Activated CD4-positive, alpha-beta T cell treated with anti-CD3 and anti-CD28 coated beads, Interleukin-2, amount 50 U/mL, for 4 hours (primary cell): ENCODE measurements around the gene SAG.

Experiments
- DNase-seq, 2 experiments: peaks; one replicate each; pipeline ENCODE4 v3.0.0-alpha.2; 2020

Gene SAG

DNA sequence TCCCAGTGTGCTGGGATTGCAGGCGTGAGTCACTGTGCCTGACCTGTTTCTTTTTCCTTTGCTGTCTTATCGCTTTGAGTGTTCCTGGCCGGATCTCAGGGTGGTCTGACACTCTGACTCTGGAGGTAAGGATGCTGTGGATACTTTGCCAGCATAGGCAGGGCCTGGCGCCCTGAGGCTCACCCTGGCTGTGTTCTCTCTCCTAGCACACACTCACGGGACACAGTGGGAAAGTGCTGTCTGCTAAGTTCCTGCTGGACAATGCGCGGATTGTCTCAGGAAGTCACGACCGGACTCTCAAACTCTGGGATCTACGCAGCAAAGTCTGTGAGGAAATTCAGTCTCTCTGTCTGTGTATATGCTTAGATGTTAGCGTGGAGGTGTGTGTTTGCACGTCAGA, 18.0 kb upstream of the SAG start:
- DNase-seq = no peak

- no peak for DNase-seq
Observed at GRCh38 chr2:233290051-233290845, 17.4 kb upstream of the SAG start.

DNA sequence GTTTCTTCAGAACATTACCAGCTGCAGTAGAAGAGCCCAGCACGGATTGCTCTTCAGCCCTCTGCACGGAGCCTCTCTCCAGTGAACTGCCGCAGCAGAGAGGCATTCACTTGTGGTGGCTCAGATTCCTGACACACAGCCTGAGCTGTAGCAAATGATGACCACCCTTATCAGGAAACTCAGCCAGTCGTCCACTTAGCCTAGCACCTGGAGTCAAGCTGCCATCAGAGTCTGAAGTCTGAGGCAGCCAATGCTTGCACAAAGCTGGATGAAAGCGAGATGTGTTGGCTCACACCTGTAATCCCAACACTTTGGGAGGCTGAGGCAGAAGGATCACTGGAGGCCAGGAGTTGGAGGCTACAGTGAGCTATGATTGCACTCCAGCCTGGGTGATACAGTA, 11.7 kb upstream of the SAG start:
- DNase-seq = no peak

GRCh38 chr2:233297076-233297475, 10.5 kb upstream of the SAG start:
- DNase-seq = no peak

- no peak for DNase-seq
Observed at GRCh38 chr2:233300401-233300800, 7.2 kb upstream of the SAG start.

GRCh38 chr2:233301248-233301647, 6.4 kb upstream of the SAG start:
- DNase-seq = no peak

- no peak for DNase-seq
Observed at GRCh38 chr2:233301811-233302210, 5.8 kb upstream of the SAG start.

DNA sequence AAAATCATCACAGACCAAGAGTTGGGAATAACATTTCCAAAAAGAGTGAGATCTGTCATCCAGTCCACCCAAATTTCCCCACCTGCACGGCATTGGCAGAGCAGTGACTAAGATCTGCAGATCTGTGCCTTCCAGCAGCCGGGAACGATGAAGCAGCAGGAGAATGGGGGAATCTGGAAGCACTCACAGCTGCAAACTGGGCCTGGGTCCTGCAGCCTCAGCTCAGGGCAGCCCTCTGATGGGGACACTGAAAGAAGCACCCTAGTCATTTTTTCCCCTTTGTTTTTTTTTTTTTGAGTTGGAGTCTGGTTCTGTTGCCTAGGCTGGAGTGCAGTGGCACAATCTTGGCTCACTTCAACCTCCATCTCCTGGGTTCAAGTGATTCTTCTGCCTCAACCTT, 4.4 kb upstream of the SAG start:
- no peak for DNase-seq

GRCh38 chr2:233311241-233311926, 3.8 kb downstream of the SAG start:
- DNase-seq = no peak

GRCh38 chr2:233312874-233313273, 5.3 kb downstream of the SAG start:
- DNase-seq = no peak

DNA sequence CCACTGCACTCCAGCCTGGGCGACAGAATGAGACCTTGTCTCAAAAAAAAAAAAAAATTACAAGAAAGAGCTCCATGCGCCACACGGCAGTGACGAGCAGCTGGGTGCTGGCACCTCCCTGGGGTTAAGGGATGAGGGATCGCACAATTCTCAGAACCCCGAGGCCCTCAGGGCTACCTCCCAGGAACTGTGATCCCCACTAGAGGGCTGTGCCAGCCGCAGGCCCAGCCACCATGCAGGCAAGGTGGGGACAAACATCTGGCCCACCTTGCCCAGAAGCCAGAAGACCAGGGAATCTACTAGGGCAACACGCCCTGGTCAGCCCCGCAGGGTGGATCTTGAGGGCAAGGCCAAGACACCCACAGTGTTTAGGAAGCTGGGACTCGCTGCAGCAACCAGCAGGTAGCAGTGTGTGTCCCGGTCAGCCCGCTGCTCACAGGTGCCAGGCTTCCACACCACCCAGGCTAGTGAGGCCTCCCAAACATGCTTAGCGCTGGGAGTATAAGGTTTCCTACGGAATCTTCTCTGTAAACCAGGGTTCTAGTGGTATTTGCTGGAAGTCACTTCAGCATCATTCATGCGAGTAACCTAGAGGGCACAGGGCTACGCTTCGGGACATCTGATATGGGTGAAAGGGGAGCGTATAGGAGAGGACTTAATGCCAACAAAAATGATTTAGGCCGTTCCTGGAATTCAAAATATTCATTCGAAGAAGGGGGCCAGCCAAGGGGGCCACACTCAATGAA, 6.7 kb downstream of the SAG start:
- DNase-seq = no peak

DNA sequence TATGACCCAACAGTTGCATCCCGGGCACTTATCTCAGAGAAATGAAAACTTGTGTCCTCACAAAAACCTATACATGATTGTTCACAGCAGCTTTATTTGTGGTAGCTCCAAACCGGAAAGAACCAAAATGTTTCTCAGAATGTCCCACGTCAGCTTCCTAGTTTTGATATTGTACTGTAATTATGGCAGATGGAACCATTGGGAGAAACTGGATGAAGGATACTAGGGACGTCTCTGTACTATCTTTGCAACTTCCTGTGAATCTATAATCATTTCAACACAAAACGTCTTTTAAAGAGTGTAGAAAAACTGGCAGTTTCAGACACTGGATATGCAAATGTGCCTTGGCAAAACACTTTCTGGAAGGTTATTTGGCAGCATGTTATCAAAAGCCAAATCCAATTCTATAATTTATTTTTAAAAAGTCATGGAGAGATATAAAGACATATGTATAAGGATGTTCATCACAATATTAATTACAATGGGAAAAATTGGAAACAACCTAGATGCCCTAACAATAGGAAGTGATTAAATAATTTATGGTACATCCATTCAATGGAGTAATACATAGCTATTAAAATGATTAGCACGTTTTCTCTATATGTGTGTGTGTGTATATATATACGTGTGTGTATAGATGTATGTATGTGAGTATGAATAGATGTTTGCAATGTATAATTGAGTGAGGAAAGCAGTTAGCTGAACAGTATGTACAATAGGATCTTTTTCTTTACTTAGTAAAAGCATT, 9.8 kb downstream of the SAG start:
- no peak for DNase-seq

GRCh38 chr2:233319256-233319655, 11.6 kb downstream of the SAG start:
- DNase-seq = no peak

- DNase-seq = no peak
Observed at GRCh38 chr2:233320470-233320869, 12.9 kb downstream of the SAG start.

- DNase-seq = no peak
Observed at GRCh38 chr2:233321166-233321565, 13.6 kb downstream of the SAG start.

- no peak for DNase-seq
Observed at GRCh38 chr2:233323851-233324250, 16.2 kb downstream of the SAG start.

- no peak for DNase-seq
Observed at GRCh38 chr2:233325256-233325655, 17.6 kb downstream of the SAG start.

- no peak for DNase-seq
Observed at GRCh38 chr2:233325814-233326213, 18.2 kb downstream of the SAG start.

DNA sequence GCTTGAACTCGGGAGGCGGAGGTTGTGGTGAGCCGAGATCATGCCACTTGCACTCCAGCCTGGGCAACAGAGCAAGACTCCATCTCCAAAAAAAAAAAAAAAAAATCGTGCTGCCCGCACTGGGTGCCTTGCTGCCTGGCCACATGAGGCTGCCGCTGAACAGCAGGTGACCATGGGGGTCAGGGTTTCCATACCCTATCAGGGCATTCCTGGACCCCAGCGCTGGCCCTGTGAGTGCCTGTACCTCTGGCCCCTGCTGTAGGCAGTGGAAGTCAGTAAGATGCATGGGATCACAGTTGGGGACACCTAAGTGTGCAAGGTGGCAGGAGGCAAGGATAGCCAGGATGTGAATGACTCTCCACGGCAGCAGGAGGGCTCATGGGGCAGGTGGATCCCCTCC, 18.9 kb downstream of the SAG start:
- no peak for DNase-seq

DNA sequence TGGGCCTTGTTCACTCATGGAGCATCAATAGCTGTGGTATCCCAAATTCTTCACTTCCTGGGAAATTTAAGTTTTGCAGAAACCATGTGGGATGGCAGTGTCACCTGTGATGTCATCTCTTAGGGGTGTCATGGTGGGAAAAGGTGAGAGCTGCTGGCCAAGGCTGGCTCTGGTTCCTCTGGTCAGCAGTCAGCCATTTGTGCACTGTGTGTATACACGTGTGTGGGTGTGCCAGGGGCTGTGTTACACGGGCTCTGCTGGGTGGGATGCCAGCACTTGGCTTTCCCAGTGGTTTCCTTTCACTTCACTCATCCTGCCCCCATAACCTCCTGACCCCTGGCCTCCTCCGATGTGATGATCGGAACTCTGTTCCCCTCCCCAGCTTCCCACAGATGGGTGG, 21.3 kb downstream of the SAG start:
- DNase-seq = no peak

DNA sequence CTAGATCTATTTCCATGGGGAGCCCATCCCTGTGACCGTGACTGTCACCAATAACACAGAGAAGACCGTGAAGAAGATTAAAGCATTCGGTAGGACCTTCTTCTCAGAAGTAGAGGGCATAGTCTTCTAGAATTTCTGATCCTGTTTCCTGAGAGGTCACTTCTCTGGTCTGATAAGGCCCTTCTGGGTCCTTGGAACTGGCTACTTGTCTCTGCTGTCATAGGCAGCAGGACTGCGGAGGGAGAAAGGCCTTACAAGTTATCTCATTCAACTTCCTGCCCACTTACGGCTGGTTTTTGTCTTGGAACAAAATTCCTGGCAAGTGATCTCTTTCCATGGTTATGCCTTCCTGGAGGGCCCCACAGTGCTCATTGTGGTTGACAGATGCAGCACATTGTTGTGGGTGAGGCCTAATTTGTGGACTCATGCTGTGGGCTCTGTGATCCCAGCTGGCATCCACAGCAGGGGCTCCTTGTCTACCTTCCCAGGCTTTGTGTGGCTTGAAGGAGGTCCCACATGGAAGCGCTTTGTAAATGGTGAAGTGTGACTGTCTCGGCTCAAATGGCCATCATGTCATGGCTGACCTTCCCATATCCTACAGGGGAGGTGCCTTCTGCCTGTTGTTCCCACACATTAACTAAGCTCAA, 22.0 kb downstream of the SAG start:
- DNase-seq = no peak

DNA sequence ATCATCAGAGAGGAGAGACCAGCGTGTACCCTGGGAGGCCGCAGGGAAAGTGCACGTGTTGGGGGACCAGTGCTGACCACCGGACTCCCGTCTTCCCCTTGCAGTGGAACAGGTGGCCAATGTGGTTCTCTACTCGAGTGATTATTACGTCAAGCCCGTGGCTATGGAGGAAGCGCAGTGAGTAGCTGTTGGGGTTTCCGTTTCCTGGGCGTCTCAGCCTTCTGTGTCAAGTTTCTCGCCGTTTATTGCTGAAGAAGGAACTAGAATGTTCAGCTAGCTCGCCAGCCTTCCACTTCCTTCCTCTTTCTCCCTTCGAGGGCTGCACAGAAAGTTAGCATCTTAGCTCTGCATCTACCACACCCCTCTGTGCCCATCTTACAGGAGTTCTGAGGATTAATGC, 23.9 kb downstream of the SAG start:
- DNase-seq = peak; percentile 58 to 60

- DNase-seq = no peak
Observed at GRCh38 chr2:233332125-233332524, 24.5 kb downstream of the SAG start.
